Esophagus squamous epithelium (tissue), 5 donors: ENCODE results near the gene SACS. TPM values are rescaled to one million over a fixed set of nuclear protein-coding genes. Genes with fewer than 3 reads are reported as not detected.

ENCODE experiments used
- DNase-seq: peaks from one replicate; lab custom pipeline; 2025; lab: John Stamatoyannopoulos, UW
- H3K27ac ChIP-seq, 4 donors: fragments of 200-600 bp; sonication (generic); one replicate each; pipeline ENCODE4 v1.5.1; 2016 to 2019; ENCODE audit warnings: mild to moderate bottlenecking in 1 of 4
- H3K27me3 ChIP-seq, 4 donors: fragments of 200-600 bp; sonication (generic); 1 replicate in 3 of 4; 2 replicates in 1 of 4; pipeline versions ENCODE4 v1.5.1 to v1.6.0; 2017 to 2021; ENCODE audit warnings: antibody characterized with exemption in 1 of 4
- H3K36me3 ChIP-seq, 3 donors: fragments of 200-600 bp; sonication (generic); one replicate each; pipeline ENCODE4 v1.5.1; 2016 to 2019
- H3K4me1 ChIP-seq, 3 donors: fragments of 200-600 bp; sonication (generic); one replicate each; pipeline ENCODE4 v1.5.1; 2017 to 2019
- H3K4me3 ChIP-seq, 4 donors: fragments of 200-600 bp; sonication (generic); 1 replicate in 3 of 4; 2 replicates in 1 of 4; pipeline ENCODE4 v1.5.1; 2016 to 2019; ENCODE audit warnings: mild to moderate bottlenecking in 2 of 4, moderate library complexity in 1 of 4
- H3K9me3 ChIP-seq, 3 donors: fragments of 200-600 bp; sonication (generic); one replicate each; pipeline ENCODE4 v1.5.1; 2016 to 2019
- CTCF ChIP-seq, 6 experiments: fragments of 450-650 bp in 4 of 6; fragments of 200-600 bp in 2 of 6; sonication (generic) in 2 of 6; IDR thresholded peaks; one replicate each; pipeline ENCODE4 v1.5.1; 2016 to 2019; ENCODE audit warnings: antibody characterized with exemption in 6 of 6, mild to moderate bottlenecking in 4 of 6, moderate library complexity in 4 of 6
- POLR2A ChIP-seq, 4 donors: fragments of 450-650 bp; IDR thresholded peaks; one replicate each; pipeline ENCODE4 v1.6.1; 2017; ENCODE audit warnings: antibody characterized with exemption in 4 of 4, mild to moderate bottlenecking in 4 of 4, moderate library complexity in 3 of 4
- WGBS, 2 donors: methylation state at CpG; one replicate each; pipeline ENCODE4 v1.1.5; 2018; 5-methylcytosine and 5-hydroxymethylcytosine counted together
- intact Hi-C: fragments of 100-400 bp; cut with DNase I; formaldehyde crosslinking; loops from one replicate; pipeline ENCODE4 v1.15.0; 2022
- total RNA-seq, 4 donors: library from RNA; depleted of rRNA; stranded (reverse); fragments of >200 nt; gene quantifications; one replicate each; pipeline ENCODE4 v1.1.0, GENCODE V29; 2016
- donor health status: DM: yes; HTN: yes; CAD: no.

Gene SACS
- total RNA-seq, 4 donors from 2014 or later: 3.0 to 14.5 (median 10.6) TPM

GRCh38 chr13:23455401-23456185 lies 22.1 kb upstream of the SACS start:
- intact Hi-C loops: no loop called here
- Histone ChIP-seq H3K27me3 (no peaks in the 10 kb centered on the region), H3K9me3 (no peaks in the 10 kb centered on the region), H3K4me1 (peaks cover 0 to 15% (median 8%) of the 10 kb centered on the region in 3 donors), H3K27ac (no peak overlapping the region), H3K4me3 (no peak overlapping the region), H3K36me3 (no peaks in the 10 kb centered on the region)
- 61 to 75% methylated on average over 5 to 7 of the region's 7 CpGs for WGBS, 2 donors
- no peak for TF ChIP-seq CTCF (IDR thresholded peaks at IDR 0.05)
- DNase-seq: no peak

- TF ChIP-seq CTCF (IDR thresholded peaks at IDR 0.05) (no peak), POLR2A (IDR thresholded peaks at IDR 0.05) (no peak)
- H3K36me3 ChIP-seq: no peaks in the 10 kb centered on the region
- H3K4me3 ChIP-seq: no peak overlapping the region
- intact Hi-C loops: no loop called here
- 81 to 93% methylated on average over 8 of the region's 8 CpGs for WGBS, 2 donors
- H3K27ac ChIP-seq: no peak overlapping the region
- DNase-seq: no peak
- no peaks in the 10 kb centered on the region for H3K9me3 ChIP-seq
- H3K4me1 ChIP-seq: peaks cover 0 to 20% (median 10%) of the 10 kb centered on the region in 3 donors
- no peaks in the 10 kb centered on the region for H3K27me3 ChIP-seq
Observed at GRCh38 chr13:23453132-23453531, 19.6 kb upstream of the SACS start.

GRCh38 chr13:23450340-23451046 lies 17.0 kb upstream of the SACS start:
- no peaks in the 10 kb centered on the region for H3K9me3 ChIP-seq
- DNase-seq: no peak
- intact Hi-C loops: no loop called here
- H3K36me3 ChIP-seq: no peaks in the 10 kb centered on the region
- H3K4me1 ChIP-seq: peaks cover 3 to 20% (median 7%) of the 10 kb centered on the region in 3 donors
- TF ChIP-seq CTCF (IDR thresholded peaks at IDR 0.05): no peak
- no peak for TF ChIP-seq POLR2A (IDR thresholded peaks at IDR 0.05)
- WGBS, 2 donors: 23 to 26% methylated on average over 8 of the region's 8 CpGs
- H3K4me3 ChIP-seq: no peak overlapping the region
- H3K27ac ChIP-seq: no peak overlapping the region
- no peaks in the 10 kb centered on the region for H3K27me3 ChIP-seq

DNA sequence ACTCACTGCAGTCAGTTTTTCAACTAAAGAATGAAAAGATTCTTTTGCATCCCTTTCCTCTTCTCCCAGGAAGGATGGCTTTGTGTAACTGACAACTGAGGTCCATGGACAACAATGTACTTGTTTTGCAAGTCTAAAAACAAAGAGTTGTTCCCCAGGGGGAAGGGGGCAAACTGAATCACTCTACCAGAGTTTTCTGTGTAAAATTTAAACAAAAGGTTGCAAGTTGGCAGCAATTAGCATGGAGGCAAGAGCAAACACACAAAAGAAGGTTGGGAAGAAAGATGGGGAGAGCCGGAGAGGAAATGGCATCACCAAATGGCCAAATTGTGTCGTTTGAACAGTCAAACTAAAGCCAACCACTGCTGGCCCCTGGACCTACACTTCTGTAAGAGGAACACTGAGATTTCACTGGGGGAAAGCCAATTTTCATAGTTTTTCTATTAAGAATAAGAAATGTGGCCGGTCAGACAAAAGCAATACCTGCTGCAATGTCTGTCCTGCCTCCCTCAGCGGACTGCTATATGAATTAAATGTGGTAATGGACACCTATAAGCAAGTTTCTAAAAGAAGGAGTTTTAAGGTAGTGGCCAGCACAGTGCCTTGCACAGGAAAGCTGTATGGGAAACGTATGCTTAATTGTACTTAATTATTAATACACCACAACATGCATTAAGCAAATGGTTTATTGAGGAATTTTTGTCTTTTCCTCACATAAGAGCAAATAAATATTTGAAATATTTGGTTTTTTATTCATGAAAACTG lies 16.1 kb upstream of the SACS start:
- H3K27me3 ChIP-seq: no peaks in the 10 kb centered on the region
- H3K4me1 ChIP-seq: peaks cover 3 to 22% (median 6%) of the 10 kb centered on the region in 3 donors
- intact Hi-C loops: no loop called here
- TF ChIP-seq CTCF (IDR thresholded peaks at IDR 0.05): no peak
- TF ChIP-seq POLR2A (IDR thresholded peaks at IDR 0.05): no peak
- H3K9me3 ChIP-seq: no peaks in the 10 kb centered on the region
- 70 to 76% methylated on average over 5 of the region's 5 CpGs for WGBS, 2 donors
- no peak for DNase-seq
- no peaks in the 10 kb centered on the region for H3K36me3 ChIP-seq
- no peak overlapping the region for H3K27ac ChIP-seq
- H3K4me3 ChIP-seq: no peak overlapping the region
